ENCODE results near the gene BMP5.

The BMP5 gene

DNA sequence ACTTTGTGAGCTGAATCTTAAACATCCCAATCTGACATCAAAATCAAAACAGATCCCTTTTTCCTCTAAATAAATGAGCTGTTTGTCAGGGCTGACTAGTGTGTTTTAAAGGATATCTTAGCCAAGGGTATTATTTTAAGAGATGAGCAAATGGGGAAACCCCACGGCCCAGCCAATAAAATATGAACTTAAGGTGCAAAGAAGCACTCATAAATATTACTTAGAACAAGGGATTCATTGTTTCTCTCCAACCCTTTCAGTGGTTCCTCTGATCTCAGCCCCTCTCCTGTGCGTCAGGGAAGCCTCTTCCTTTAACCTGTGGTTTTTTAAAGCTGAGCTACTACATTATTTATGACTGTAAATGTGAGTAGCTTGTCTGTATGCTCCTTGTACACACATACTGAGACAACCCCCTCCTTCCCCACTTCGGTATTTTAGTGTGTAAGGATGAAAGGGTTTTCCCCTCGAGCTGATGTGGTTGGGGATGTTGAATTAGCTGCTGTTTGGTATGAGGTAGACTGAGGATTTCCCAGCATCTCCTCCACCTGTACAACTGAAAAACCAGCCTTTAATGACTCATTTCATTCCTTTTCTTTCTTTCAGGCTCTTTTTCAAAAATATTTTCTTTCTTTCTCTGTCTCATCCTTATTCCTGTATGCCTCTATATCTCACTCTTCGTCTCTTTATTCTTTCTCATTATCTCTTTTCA, 6.5 kb downstream of the BMP5 start:
- Histone ChIP-seq H3K4me1 (ENCODE audit: control insufficient read depth, insufficient read depth, low read length) (peaks cover 6% of the 10 kb centered on the region), H3K27ac (ENCODE audit: low read depth, low read length) (no peak overlapping the region), H3K4me3 (ENCODE audit: low read length) (no peak overlapping the region), H3K36me3 (ENCODE audit: control insufficient read depth, insufficient read depth, low read length) (no peaks in the 10 kb centered on the region), H3K9ac (ENCODE audit: low read length) (no peak overlapping the region), H3K27me3 (ENCODE audit: control insufficient read depth, insufficient read depth, low read length) (no peaks in the 10 kb centered on the region)

DNA sequence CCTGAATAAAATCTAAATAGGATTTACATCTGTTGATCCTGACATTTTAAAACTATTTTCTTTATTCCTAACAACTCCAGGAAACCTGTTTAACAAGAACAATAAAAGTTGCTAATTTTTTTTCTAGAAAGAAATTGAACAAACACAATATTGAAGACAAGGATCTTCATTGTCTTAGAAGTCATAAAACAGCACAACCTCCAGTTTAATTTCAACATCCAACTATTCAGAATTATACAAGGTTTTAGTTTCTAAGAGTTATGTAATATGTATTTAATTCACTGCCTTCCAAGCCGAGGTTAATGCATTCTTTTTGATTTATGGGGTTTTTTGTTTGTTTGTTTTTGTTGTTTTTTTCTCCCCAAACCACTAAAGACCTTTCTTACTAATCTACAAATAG, 7.2 kb downstream of the BMP5 start:
- no peak overlapping the region for H3K27ac ChIP-seq (ENCODE audit: low read depth, low read length)
- peaks cover 6% of the 10 kb centered on the region for H3K4me1 ChIP-seq (ENCODE audit: control insufficient read depth, insufficient read depth, low read length)
- H3K9ac ChIP-seq (ENCODE audit: low read length): no peak overlapping the region
- H3K27me3 ChIP-seq (ENCODE audit: control insufficient read depth, insufficient read depth, low read length): no peaks in the 10 kb centered on the region
- H3K36me3 ChIP-seq (ENCODE audit: control insufficient read depth, insufficient read depth, low read length): no peaks in the 10 kb centered on the region
- no peak overlapping the region for H3K4me3 ChIP-seq (ENCODE audit: low read length)

DNA sequence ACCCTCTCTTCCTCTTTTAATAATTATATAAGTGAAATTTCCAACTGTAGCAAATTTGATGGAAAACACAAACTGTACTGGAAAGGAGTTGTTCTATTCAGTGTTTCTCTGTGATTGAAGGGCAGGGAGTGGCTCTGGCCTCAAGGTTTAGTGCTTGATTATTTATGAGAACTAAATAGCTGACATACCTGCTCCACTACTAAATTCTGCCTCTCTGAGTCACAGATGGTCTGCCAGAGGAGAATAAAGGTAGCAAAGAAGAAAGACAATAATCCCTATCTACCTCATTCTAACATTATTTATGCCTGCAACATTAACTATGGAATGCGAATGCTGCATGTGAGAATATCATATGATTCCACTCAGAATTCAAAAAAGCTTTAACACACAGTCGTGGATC, 9.3 kb downstream of the BMP5 start:
- Histone ChIP-seq H3K4me3 (ENCODE audit: low read length) (no peak overlapping the region), H3K4me1 (ENCODE audit: control insufficient read depth, insufficient read depth, low read length) (peaks cover 6% of the 10 kb centered on the region), H3K27me3 (ENCODE audit: control insufficient read depth, insufficient read depth, low read length) (no peaks in the 10 kb centered on the region), H3K36me3 (ENCODE audit: control insufficient read depth, insufficient read depth, low read length) (no peaks in the 10 kb centered on the region), H3K9ac (ENCODE audit: low read length) (no peak overlapping the region), H3K27ac (ENCODE audit: low read depth, low read length) (no peak overlapping the region)

DNA sequence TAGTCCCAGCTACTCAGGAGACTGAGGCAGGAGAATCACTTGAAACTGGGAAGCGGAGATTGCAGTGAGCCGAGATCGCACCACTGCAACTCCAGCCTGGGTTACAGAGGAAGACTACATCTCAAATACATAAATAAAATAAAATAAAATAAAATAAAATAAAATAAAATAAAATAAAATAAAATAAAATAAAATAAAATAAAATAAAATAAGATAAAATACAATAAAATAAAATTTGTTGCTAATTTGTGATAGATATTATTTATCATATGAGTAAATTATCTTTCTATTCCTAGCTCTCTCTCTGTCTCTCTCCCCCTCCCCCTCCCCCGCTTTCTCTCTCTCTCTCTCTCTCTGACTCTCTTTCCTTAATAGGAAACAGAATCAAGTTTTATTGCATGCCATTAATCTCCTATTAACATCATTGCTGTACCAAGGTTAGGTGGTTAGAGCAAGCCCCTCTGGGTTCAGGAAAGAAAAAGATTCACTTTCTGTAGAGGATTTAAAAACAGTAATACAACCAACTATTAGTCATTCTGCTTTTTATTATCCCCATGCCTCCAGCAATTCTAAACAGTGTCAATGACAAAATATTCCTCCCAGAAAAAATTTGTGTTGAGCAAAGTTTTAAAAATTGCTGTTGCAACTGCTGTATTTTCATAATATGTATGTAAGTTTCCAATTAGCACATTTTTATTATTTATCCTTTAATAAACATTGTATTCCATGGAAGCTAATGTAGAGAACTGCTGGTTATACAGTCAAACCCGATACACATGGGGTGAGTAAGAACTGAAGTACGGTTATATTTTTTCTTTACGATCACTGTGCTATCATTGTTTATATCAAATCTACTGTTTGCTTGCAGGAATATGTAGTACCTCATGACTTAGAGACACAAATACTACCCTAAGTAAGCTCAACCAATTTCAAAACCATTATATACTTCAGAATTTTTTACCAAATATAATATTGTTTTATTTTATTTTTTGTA, 22.1 kb downstream of the BMP5 start:
- no peak overlapping the region for H3K9ac ChIP-seq (ENCODE audit: low read length)
- no peaks in the 10 kb centered on the region for H3K36me3 ChIP-seq (ENCODE audit: control insufficient read depth, insufficient read depth, low read length)
- H3K4me3 ChIP-seq (ENCODE audit: low read length): no peak overlapping the region
- no peak overlapping the region for H3K27ac ChIP-seq (ENCODE audit: low read depth, low read length)
- H3K4me1 ChIP-seq (ENCODE audit: control insufficient read depth, insufficient read depth, low read length): no peaks in the 10 kb centered on the region
- H3K27me3 ChIP-seq (ENCODE audit: control insufficient read depth, insufficient read depth, low read length): no peaks in the 10 kb centered on the region

DNA sequence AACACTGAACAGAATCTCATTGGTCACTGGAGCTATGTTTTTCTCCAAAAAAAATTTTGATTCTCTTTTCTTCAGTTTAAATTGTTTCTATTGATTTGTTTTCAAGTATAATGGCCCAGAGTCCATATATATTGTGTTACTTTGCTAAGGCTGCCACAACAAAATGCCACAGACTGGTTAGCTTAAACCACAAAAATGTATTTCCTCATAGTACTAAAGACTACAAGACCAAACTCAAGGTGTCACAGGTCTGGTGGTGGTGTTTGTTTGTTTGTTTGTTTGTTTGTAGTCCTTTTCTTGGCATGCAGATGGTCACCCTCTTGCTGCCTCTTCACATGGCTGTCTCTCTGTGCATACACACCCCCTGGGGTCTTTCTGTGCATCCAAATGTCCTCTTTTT, 34.0 kb downstream of the BMP5 start:
- Histone ChIP-seq H3K27ac (ENCODE audit: low read depth, low read length) (no peak overlapping the region), H3K27me3 (ENCODE audit: control insufficient read depth, insufficient read depth, low read length) (no peaks in the 10 kb centered on the region), H3K4me1 (ENCODE audit: control insufficient read depth, insufficient read depth, low read length) (no peaks in the 10 kb centered on the region), H3K4me3 (ENCODE audit: low read length) (no peak overlapping the region), H3K9ac (ENCODE audit: low read length) (no peak overlapping the region), H3K36me3 (ENCODE audit: control insufficient read depth, insufficient read depth, low read length) (no peaks in the 10 kb centered on the region)

DNA sequence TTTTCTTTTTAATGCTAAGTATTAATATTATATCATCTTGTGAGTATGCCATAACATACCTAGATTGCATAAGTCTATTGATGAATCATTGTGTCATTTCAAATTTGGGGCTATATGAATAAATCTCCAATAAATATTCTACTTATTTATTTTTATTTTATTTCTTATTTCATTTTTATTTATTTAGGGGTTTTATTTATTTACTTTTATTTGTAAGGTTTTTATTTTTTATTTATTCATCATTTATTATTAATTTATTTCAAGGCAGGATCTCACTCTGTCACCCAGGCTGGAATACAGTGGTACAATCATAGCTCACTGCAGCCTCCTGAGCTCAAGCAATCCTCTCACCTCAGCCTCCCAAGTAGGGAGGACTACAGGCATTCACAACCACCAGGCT, 36.3 kb downstream of the BMP5 start:
- Histone ChIP-seq H3K27ac (ENCODE audit: low read depth, low read length) (no peak overlapping the region), H3K4me3 (ENCODE audit: low read length) (no peak overlapping the region), H3K36me3 (ENCODE audit: control insufficient read depth, insufficient read depth, low read length) (no peaks in the 10 kb centered on the region), H3K9ac (ENCODE audit: low read length) (no peak overlapping the region), H3K27me3 (ENCODE audit: control insufficient read depth, insufficient read depth, low read length) (no peaks in the 10 kb centered on the region), H3K4me1 (ENCODE audit: control insufficient read depth, insufficient read depth, low read length) (no peaks in the 10 kb centered on the region)

DNA sequence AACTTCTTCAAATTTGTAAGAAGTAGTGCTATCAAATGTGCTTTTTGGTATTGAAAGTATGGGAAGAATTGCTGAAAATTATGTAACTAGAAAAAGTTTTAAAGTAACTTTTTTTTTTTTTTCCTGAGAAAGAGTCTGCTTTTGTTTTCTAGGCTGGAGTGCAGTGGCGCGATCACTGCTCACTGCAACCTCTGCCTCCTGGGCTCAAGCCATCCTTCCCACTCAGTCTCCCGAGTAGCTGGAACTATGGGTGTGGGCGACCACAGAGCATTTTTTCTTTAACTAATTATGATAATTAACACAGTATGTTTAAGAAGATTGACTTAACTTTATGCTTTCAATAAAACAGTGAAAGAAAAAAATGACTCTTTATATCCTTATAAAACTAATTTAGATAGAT, 38.4 kb downstream of the BMP5 start:
- no peak overlapping the region for H3K9ac ChIP-seq (ENCODE audit: low read length)
- no peak overlapping the region for H3K4me3 ChIP-seq (ENCODE audit: low read length)
- no peaks in the 10 kb centered on the region for H3K4me1 ChIP-seq (ENCODE audit: control insufficient read depth, insufficient read depth, low read length)
- H3K36me3 ChIP-seq (ENCODE audit: control insufficient read depth, insufficient read depth, low read length): no peaks in the 10 kb centered on the region
- no peaks in the 10 kb centered on the region for H3K27me3 ChIP-seq (ENCODE audit: control insufficient read depth, insufficient read depth, low read length)
- H3K27ac ChIP-seq (ENCODE audit: low read depth, low read length): no peak overlapping the region

DNA sequence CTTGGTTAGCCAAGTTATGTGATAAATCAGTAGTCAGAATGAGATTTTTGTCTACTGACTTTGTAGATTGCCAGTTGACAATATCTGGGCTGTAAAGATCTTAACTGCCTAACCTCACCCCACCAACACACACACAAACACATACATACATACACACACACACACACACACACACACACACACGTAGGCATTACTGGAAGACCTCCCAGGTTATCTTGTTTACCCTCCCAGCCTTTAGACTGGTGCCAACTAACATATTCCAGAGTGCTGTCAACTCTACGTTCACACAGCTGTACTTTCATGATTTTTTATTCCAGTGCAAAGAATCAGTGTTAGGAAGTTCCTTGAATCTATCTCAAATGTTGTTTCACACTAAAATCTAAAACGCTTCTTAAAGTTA, 38.9 kb downstream of the BMP5 start:
- Histone ChIP-seq H3K36me3 (ENCODE audit: control insufficient read depth, insufficient read depth, low read length) (no peaks in the 10 kb centered on the region), H3K9ac (ENCODE audit: low read length) (no peak overlapping the region), H3K4me1 (ENCODE audit: control insufficient read depth, insufficient read depth, low read length) (no peaks in the 10 kb centered on the region), H3K27ac (ENCODE audit: low read depth, low read length) (no peak overlapping the region), H3K27me3 (ENCODE audit: control insufficient read depth, insufficient read depth, low read length) (no peaks in the 10 kb centered on the region), H3K4me3 (ENCODE audit: low read length) (no peak overlapping the region)

DNA sequence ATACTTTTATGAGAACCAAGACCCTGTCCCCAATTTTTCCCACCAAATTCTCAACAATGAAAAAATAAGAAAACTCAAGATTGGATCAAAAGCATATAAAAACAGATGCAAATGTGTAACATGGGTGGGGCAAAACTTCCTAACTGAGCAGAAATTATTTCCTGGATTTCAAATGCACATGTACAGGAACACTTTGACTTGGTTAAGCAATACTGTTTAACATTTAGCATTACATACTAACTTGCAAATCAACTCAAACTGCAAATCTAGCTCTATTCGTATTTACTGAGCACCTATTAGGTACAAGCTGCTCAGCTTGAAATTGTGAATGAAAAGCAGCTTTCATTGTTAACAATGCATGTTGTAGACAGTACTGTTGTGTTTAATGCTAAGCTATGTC, 40.2 kb downstream of the BMP5 start:
- Histone ChIP-seq H3K27me3 (ENCODE audit: control insufficient read depth, insufficient read depth, low read length) (no peaks in the 10 kb centered on the region), H3K27ac (ENCODE audit: low read depth, low read length) (no peak overlapping the region), H3K36me3 (ENCODE audit: control insufficient read depth, insufficient read depth, low read length) (no peaks in the 10 kb centered on the region), H3K4me3 (ENCODE audit: low read length) (no peak overlapping the region), H3K9ac (ENCODE audit: low read length) (no peak overlapping the region), H3K4me1 (ENCODE audit: control insufficient read depth, insufficient read depth, low read length) (no peaks in the 10 kb centered on the region)

DNA sequence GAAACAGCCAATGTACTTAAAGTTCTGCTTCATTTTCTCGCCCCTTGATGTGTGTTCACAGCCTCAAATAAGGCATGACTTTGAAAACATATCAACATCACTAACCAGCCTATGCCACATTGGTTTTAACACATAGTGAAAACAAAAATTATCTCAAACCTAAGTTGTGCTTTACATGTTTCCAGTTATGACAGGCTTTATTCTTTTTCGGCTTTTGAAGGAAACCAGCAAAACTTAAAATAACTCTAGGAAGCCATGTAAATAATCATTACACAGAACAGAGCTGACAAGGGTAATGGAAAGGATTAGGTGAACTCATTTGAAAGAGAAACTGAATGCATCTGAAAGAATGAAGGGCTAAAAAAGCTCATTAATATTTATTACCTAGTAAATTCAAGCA, 42.1 kb downstream of the BMP5 start:
- Histone ChIP-seq H3K36me3 (ENCODE audit: control insufficient read depth, insufficient read depth, low read length) (no peaks in the 10 kb centered on the region), H3K9ac (ENCODE audit: low read length) (no peak overlapping the region), H3K27ac (ENCODE audit: low read depth, low read length) (no peak overlapping the region), H3K27me3 (ENCODE audit: control insufficient read depth, insufficient read depth, low read length) (no peaks in the 10 kb centered on the region), H3K4me3 (ENCODE audit: low read length) (no peak overlapping the region), H3K4me1 (ENCODE audit: control insufficient read depth, insufficient read depth, low read length) (no peaks in the 10 kb centered on the region)

DNA sequence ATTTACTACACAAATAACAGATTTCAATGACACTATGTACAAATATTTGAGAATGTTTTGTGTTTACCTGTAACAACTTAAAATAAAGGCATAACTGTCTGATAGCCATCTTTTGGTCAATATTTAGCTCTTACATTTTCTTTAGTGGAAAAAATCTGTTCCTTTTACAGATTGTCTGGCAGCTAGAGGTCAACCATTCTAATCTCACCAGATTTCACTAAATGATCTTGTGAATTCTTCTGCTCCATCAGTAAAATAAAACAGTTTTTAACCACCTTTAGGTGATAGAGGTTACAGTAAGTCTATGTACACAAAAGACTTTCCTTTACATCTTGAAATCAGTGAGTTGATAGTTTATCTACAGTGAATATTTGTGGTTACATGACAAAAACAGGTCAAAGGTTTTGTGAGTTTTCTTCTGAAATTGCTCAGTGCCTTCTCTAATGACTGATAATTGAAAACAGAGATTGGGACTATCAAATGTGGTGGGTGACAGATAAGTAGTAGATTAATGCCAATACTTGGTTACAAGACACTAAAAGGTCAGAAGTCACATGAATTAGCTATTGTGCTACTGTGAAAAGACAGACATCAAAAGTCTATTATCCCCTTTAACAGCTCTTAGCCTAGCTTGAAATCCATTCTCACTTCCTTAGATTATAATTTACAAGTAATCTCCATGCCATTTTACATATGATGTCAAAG, 47.4 kb downstream of the BMP5 start:
- no peaks in the 10 kb centered on the region for H3K27me3 ChIP-seq (ENCODE audit: control insufficient read depth, insufficient read depth, low read length)
- H3K4me3 ChIP-seq (ENCODE audit: low read length): no peak overlapping the region
- H3K4me1 ChIP-seq (ENCODE audit: control insufficient read depth, insufficient read depth, low read length): peaks cover 3% of the 10 kb centered on the region
- H3K9ac ChIP-seq (ENCODE audit: low read length): no peak overlapping the region
- no peaks in the 10 kb centered on the region for H3K36me3 ChIP-seq (ENCODE audit: control insufficient read depth, insufficient read depth, low read length)
- H3K27ac ChIP-seq (ENCODE audit: low read depth, low read length): no peak overlapping the region

DNA sequence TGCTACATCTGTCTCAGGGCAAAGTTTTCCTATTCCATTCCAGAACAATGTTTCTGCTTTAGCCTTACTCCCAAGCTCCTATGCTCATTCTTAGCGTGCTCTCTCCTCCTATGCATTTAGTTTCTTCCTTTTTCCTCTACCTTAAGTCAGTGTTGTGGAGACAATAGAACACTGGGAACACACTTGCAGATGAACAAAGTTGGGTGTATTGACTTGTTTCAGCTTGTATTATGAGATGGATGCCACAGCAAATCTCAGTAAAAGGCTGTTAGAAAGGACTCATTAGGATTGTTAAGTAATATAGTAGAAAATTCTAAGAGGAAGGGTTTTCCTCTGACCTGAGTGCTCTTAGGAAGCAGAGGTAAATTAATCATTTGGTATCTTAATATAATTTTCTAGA, 48.4 kb downstream of the BMP5 start:
- no peak overlapping the region for H3K27ac ChIP-seq (ENCODE audit: low read depth, low read length)
- no peaks in the 10 kb centered on the region for H3K36me3 ChIP-seq (ENCODE audit: control insufficient read depth, insufficient read depth, low read length)
- H3K4me3 ChIP-seq (ENCODE audit: low read length): no peak overlapping the region
- H3K9ac ChIP-seq (ENCODE audit: low read length): no peak overlapping the region
- no peaks in the 10 kb centered on the region for H3K27me3 ChIP-seq (ENCODE audit: control insufficient read depth, insufficient read depth, low read length)
- peaks cover 3% of the 10 kb centered on the region for H3K4me1 ChIP-seq (ENCODE audit: control insufficient read depth, insufficient read depth, low read length)
